ENCODE results near the gene PODXL2.
"Not testable (repeated sequence)": the region's sequence is repeated elsewhere in the genome, so short reads cannot be mapped to it uniquely, and the experiment has no call there.

The PODXL2 gene

DNA sequence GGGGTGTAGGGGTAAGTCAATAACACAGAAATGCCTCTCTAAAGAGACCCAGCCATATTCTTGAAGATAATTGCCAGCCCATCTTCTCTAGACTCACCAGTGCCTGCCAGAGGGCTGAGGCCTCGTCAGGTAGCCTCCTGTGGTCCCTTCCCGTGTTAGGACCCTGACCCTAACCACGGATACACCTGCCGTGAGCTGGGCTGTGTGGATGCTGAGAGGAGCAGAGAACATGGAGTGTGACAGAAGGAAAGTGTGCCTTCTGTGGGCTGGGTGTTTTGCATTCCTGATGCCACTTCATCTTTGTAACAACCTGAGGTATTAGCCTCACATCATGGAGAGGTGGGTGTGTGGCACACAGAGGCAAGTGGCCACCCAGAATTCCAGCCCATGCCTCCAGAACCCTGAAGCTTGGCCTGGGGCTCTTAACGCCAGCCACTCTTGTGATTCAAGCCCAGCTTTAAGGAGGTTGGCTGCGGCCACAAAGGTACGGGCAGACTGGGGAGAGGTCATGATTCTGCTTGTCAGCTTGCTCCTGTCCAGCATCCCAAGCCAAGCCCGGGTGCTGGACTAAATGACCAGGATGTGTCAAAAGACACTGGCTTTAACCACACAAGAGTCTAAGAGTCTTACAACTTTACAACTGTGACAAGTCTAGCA, 22.7 kb downstream of the PODXL2 start:
- no peak for TF ChIP-seq CTCF (IDR thresholded peaks at IDR 0.05; ENCODE audit: low read depth, low read length)
- H3K4me3 ChIP-seq (ENCODE audit: low read depth, low read length) = no peak overlapping the region

DNA sequence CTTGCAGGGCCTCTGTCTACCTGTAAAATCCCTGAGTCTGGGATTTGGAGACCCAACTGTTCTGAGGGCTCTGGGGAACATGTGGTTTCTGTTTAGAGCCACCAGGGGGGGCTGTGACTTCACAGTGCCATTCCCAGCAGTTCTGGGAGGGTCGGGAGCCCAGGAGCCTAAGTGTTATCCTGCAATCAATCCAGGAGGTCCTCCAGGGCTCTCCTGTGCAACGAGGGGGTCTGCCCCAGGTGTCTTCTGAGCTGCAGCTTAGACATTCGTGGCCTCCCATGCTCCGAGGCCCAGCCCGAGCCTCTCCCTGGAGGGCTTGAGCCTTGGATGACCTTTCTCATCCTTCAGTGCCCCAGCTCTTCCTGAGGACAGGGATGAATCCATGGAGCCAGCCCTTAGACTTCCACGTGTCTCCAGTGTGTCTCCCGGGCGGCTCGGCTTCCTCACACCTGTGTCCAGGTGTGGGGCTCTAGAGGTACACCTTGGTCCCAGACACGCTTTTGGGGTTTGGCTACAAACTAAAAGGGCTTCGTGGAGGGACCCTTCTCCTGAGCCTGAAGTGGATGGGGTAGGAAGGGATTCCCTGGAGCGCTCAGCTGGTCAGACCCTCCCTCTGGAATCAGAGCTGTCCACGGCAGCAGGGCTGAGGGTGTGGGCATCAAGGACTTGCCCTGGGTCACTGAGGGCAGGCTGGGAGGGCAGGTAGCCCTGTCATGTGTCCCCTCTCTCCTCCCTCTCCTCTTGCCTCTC, 23.4 kb downstream of the PODXL2 start:
- H3K4me3 ChIP-seq (ENCODE audit: low read depth, low read length) = no peak overlapping the region
- peak; percentile 93 for TF ChIP-seq CTCF (IDR thresholded peaks at IDR 0.05; ENCODE audit: low read depth, low read length)

DNA sequence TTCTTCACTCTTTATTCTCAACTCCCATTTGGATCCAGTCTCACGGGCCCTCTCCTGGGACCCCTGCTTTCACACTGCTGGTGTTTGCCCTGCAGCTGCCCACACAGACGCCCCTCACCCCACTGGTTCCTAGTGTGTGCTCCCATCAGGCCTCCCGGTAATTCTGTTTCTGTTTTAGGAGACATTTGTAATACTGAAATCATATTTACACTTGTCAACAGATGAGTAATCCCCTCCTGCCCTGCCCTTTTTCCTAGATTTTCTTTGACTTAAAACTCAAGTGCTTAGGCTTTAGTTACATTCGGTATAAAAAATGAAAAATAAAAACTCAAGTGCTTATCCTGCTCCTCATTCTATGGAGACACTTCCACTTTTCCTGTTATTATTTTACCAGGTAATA, 25.4 kb downstream of the PODXL2 start:
- H3K4me3 ChIP-seq (ENCODE audit: low read depth, low read length) = no peak overlapping the region
- TF ChIP-seq CTCF (IDR thresholded peaks at IDR 0.05; ENCODE audit: low read depth, low read length) = no peak

DNA sequence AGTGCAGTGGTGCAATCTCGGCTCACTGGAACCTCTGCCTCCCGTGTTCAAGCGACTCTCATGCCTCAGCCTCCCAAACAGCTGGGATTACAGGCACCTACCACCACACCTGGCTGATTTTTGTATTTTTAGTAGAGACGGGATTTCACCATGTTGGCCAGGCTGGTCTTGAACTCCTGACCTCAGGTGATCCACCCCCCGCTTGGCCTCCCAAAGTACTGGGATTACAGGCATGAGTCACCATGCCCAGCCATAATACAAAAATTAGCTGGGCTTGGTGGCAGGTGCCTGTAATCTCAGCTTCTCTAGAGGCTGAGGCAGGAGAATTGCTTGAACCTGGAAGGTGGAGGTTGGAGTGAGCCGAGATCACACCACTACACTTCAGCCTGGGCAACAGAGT, 26.0 kb downstream of the PODXL2 start:
- not testable (repeated sequence) for H3K4me3 ChIP-seq (ENCODE audit: low read depth, low read length)

DNA sequence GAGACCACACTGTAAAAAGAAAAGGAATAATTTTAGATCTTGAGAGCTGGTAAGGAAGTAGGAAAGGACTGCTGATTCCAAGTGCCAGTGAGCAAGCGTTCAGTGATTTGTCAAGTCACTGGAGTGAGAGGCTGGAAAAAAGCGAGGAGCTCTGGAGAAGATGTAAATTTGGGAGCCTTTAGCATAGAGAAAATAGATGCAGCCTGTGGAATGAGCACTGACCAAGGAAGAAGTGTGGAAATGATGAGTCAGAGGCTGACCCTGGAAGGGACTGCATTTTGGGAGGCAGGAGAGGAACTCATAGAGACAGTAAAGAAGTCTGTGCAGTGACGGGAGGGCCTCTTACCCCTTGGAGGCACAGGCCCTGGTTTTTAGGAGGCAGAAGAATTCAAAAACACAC, 26.7 kb downstream of the PODXL2 start:
- H3K4me3 ChIP-seq (ENCODE audit: low read depth, low read length) = no peak overlapping the region

DNA sequence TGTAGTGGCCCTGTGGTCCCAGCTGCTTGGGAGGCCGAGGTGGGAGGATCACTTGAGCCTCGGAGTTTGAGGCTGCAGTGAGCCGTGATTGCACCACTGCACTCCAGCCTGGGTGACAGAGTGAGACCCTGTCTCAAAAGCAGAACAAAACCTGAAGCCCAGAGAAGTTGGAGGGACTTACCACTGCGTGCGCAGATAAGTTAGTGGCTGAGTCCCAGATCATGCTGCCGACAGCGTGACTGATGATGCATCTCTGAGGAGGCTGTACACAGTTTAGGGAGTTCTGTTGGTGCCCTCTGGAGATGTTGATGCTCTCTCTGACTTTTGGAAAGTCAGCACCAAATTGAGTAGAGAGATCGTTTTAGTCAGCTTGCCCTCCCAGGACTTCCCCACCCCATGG, 27.9 kb downstream of the PODXL2 start:
- H3K4me3 ChIP-seq (ENCODE audit: low read depth, low read length) = no peak overlapping the region
- no peak for TF ChIP-seq CTCF (IDR thresholded peaks at IDR 0.05; ENCODE audit: low read depth, low read length)

More for the DNA sequence above, 26.7 kb downstream of the PODXL2 start:
- no peak for TF ChIP-seq CTCF (IDR thresholded peaks at IDR 0.05; ENCODE audit: low read depth, low read length)

GRCh38 chr3:127658234-127658633, 29.2 kb downstream of the PODXL2 start:
- TF ChIP-seq CTCF (IDR thresholded peaks at IDR 0.05; ENCODE audit: low read depth, low read length) = no peak
- H3K4me3 ChIP-seq (ENCODE audit: low read depth, low read length) = no peak overlapping the region
